Esophagus muscularis mucosa (tissue), 4 donors: ENCODE results near the gene ELOA. TPM values are rescaled to one million over a fixed set of nuclear protein-coding genes. Genes with fewer than 3 reads are reported as not detected.
A peak's percentile ranks its signal among the peaks of the same experiment; 100 is the strongest.

Experiments
- DNase-seq: peaks from one replicate; pipeline ENCODE4 v3.0.0-alpha.2; 2017; ENCODE audit errors: extremely low spot score
- H3K27ac ChIP-seq, 4 donors: fragments of 200-600 bp; sonication (generic); replicated peaks in 1 of 4; 1 replicate in 3 of 4; 2 replicates in 1 of 4; pipeline ENCODE4 v1.5.1; 2016 to 2019; ENCODE audit warnings: mild to moderate bottlenecking in 1 of 4
- H3K27me3 ChIP-seq, 4 donors: fragments of 200-600 bp; sonication (generic); one replicate each; pipeline versions ENCODE4 v1.5.1 to v1.6.0; 2016 to 2019
- H3K36me3 ChIP-seq, 4 donors: fragments of 200-600 bp; sonication (generic); one replicate each; pipeline ENCODE4 v1.5.1; 2016 to 2019
- H3K4me1 ChIP-seq, 4 donors: fragments of 200-600 bp; sonication (generic); one replicate each; pipeline ENCODE4 v1.5.1; 2016 to 2019
- H3K4me3 ChIP-seq, 4 donors: fragments of 200-600 bp; sonication (generic); 1 replicate in 2 of 4; 2 replicates in 2 of 4; pipeline ENCODE4 v1.5.1; 2016 to 2019; ENCODE audit warnings: mild to moderate bottlenecking in 4 of 4, moderate library complexity in 1 of 4
- H3K9me3 ChIP-seq, 4 donors: fragments of 200-600 bp; sonication (generic); 1 replicate in 3 of 4; 2 replicates in 1 of 4; pipeline ENCODE4 v1.5.1; 2016 to 2019
- CTCF ChIP-seq, 3 experiments: fragments of 200-600 bp in 2 of 3; fragments of 450-650 bp in 1 of 3; sonication (generic) in 2 of 3; IDR thresholded peaks; one replicate each; pipeline ENCODE4 v1.5.1; 2017 to 2019; ENCODE audit warnings: antibody characterized with exemption in 3 of 3, mild to moderate bottlenecking in 2 of 3, moderate library complexity in 1 of 3
- EP300 ChIP-seq: sonication (generic); formaldehyde crosslinking; IDR thresholded peaks from one replicate; pipeline ENCODE4 v1.6.1; 2017; ENCODE audit warnings: antibody characterized with exemption
- POLR2A ChIP-seq: fragments of 450-650 bp; IDR thresholded peaks from one replicate; pipeline ENCODE4 v1.6.1; 2017; ENCODE audit warnings: antibody characterized with exemption, moderate library complexity, mild to moderate bottlenecking, low read depth
- POLR2AphosphoS5 ChIP-seq, 2 donors: sonication (generic); formaldehyde crosslinking; IDR thresholded peaks; one replicate each; pipeline ENCODE4 v1.6.1; 2017; ENCODE audit warnings: antibody characterized with exemption in 2 of 2
- WGBS: methylation state at CpG from one replicate; pipeline ENCODE4 v1.1.5; 2018; 5-methylcytosine and 5-hydroxymethylcytosine counted together
- intact Hi-C: fragments of 100-400 bp; cut with DNase I; formaldehyde crosslinking; loops from one replicate; pipeline ENCODE4 v1.15.1; 2023
- total RNA-seq, 4 donors: library from RNA; depleted of rRNA; stranded (reverse); fragments of >200 nt; gene quantifications; one replicate each; pipeline versions ENCODE4 v1.1.0 to v1.2.1, GENCODE V29; 2016

The ELOA gene
- total RNA-seq, 4 donors from 2014 or later = 35.7 to 45.4 (median 39.1) TPM

- H3K27me3 ChIP-seq = no peaks in the 10 kb centered on the region
- H3K36me3 ChIP-seq = peaks cover 0 to 19% (median 11%) of the 10 kb centered on the region in 4 donors
- intact Hi-C loops = no loop called here
- H3K4me1 ChIP-seq = peaks cover 23 to 54% (median 50%) of the 10 kb centered on the region in 4 donors
- no peaks in the 10 kb centered on the region for H3K9me3 ChIP-seq
- H3K4me3 ChIP-seq = no peak overlapping the region
- WGBS = 64% methylated on average over 1 of the region's 1 CpG
- no peak for DNase-seq
- TF ChIP-seq POLR2A (no peak), CTCF (IDR thresholded peaks at IDR 0.05) (peak in 1 of 3 experiments; percentile 23)
- H3K27ac ChIP-seq = no peak overlapping the region
Measured at GRCh38 chr1:23745515-23745914, 2.2 kb downstream of the ELOA start.

GRCh38 chr1:23748016-23748415 is 4.7 kb downstream of the ELOA start:
- H3K4me1 ChIP-seq = peaks cover 20 to 48% (median 44%) of the 10 kb centered on the region in 4 donors
- no peak overlapping the region for H3K4me3 ChIP-seq
- peaks cover 24 to 44% (median 36%) of the 10 kb centered on the region in 4 donors for H3K36me3 ChIP-seq
- H3K27me3 ChIP-seq = no peaks in the 10 kb centered on the region
- intact Hi-C loops = no loop called here
- H3K9me3 ChIP-seq = no peaks in the 10 kb centered on the region
- no peak for DNase-seq
- TF ChIP-seq EP300 = no peak
- no peak for TF ChIP-seq CTCF (IDR thresholded peaks at IDR 0.05)
- TF ChIP-seq POLR2AphosphoS5 (IDR thresholded peaks at IDR 0.05) = no peak
- TF ChIP-seq POLR2A = no peak
- H3K27ac ChIP-seq = no peak overlapping the region
- 82% methylated on average over 3 of the region's 3 CpGs for WGBS

- no peak for DNase-seq
- Histone ChIP-seq H3K4me1 (peaks cover 7 to 26% (median 23%) of the 10 kb centered on the region in 4 donors), H3K27ac (no peak overlapping the region), H3K36me3 (peaks cover 56 to 75% (median 64%) of the 10 kb centered on the region in 4 donors), H3K27me3 (no peaks in the 10 kb centered on the region), H3K9me3 (no peaks in the 10 kb centered on the region), H3K4me3 (no peak overlapping the region)
- intact Hi-C loops = no loop called here
- WGBS = 57% methylated on average over 8 of the region's 11 CpGs
- peak in 2 of 3 experiments; percentile 26 to 52 for TF ChIP-seq CTCF (IDR thresholded peaks at IDR 0.05)
- no peak for TF ChIP-seq EP300
- no peak for TF ChIP-seq POLR2AphosphoS5 (IDR thresholded peaks at IDR 0.05)
- TF ChIP-seq POLR2A = no peak
Measured at GRCh38 chr1:23751050-23751814, 8.0 kb downstream of the ELOA start.

- TF ChIP-seq CTCF (IDR thresholded peaks at IDR 0.05) = no peak
- TF ChIP-seq EP300 = no peak
- TF ChIP-seq POLR2AphosphoS5 (IDR thresholded peaks at IDR 0.05) = no peak
- no peak for TF ChIP-seq POLR2A
- H3K4me3 ChIP-seq = no peak overlapping the region
- H3K4me1 ChIP-seq = peaks cover 7 to 23% (median 20%) of the 10 kb centered on the region in 4 donors
- intact Hi-C loops = no loop called here
- H3K9me3 ChIP-seq = no peaks in the 10 kb centered on the region
- peaks cover 62 to 81% (median 69%) of the 10 kb centered on the region in 4 donors for H3K36me3 ChIP-seq
- no peak overlapping the region for H3K27ac ChIP-seq
- WGBS = 86% methylated on average over 4 of the region's 4 CpGs
- DNase-seq = no peak
- H3K27me3 ChIP-seq = no peaks in the 10 kb centered on the region
Measured at GRCh38 chr1:23751815-23752200, 8.5 kb downstream of the ELOA start.
